ENCODE results near the gene FOXK1.

Gene FOXK1

GRCh38 chr7:4722308-4722707 is 40.2 kb downstream of the FOXK1 start:
- no peak for DNase-seq

GRCh38 chr7:4722960-4723630 is 41.0 kb downstream of the FOXK1 start:
- DNase-seq: no peak

GRCh38 chr7:4724648-4725013 is 42.5 kb downstream of the FOXK1 start:
- no peak for DNase-seq

GRCh38 chr7:4725014-4725849 is 43.1 kb downstream of the FOXK1 start:
- DNase-seq: peak; percentile 85

- peak; percentile 54 for DNase-seq
Measured at GRCh38 chr7:4725850-4726450, 43.9 kb downstream of the FOXK1 start.

GRCh38 chr7:4726566-4726965 is 44.5 kb downstream of the FOXK1 start:
- DNase-seq: no peak

GRCh38 chr7:4727914-4728705 is 46.0 kb downstream of the FOXK1 start:
- DNase-seq: no peak

GRCh38 chr7:4729266-4729665 is 47.2 kb downstream of the FOXK1 start:
- no peak for DNase-seq

GRCh38 chr7:4730276-4730675 is 48.2 kb downstream of the FOXK1 start:
- DNase-seq: no peak

- DNase-seq: no peak
Measured at GRCh38 chr7:4730971-4731370, 48.9 kb downstream of the FOXK1 start.

- DNase-seq: no peak
Measured at GRCh38 chr7:4731803-4732202, 49.7 kb downstream of the FOXK1 start.

GRCh38 chr7:4733936-4734528 is 51.9 kb downstream of the FOXK1 start:
- DNase-seq: no peak

GRCh38 chr7:4734587-4735345 is 52.7 kb downstream of the FOXK1 start:
- no peak for DNase-seq

- DNase-seq: no peak
Measured at GRCh38 chr7:4737300-4737699, 55.2 kb downstream of the FOXK1 start.

GRCh38 chr7:4738711-4739527 is 56.8 kb downstream of the FOXK1 start:
- DNase-seq: peak; percentile 56

- no peak for DNase-seq
Measured at GRCh38 chr7:4739528-4739992, 57.5 kb downstream of the FOXK1 start.

- DNase-seq: no peak
Measured at GRCh38 chr7:4740796-4741195, 58.7 kb downstream of the FOXK1 start.

- no peak for DNase-seq
Measured at GRCh38 chr7:4742051-4742573, 60.0 kb downstream of the FOXK1 start.

- no peak for DNase-seq
Measured at GRCh38 chr7:4742852-4743251, 60.8 kb downstream of the FOXK1 start.

All from right kidney (tissue), 1 donor.